Activated CD4-positive, alpha-beta T cell treated with anti-CD3 and anti-CD28 coated beads, Interleukin-2, amount 10 ng/mL, durations not matched to agents 7 days and 5 days (primary cell): ENCODE data around the gene ILK. TPM values are rescaled to one million over a fixed set of nuclear protein-coding genes. Genes with fewer than 3 reads are reported as not detected.

Experiments
- total RNA-seq, 2 experiments: library from RNA; stranded (reverse); gene quantifications; one replicate each; pipeline ENCODE4 v1.2.3, GENCODE V29; 2021

The ILK gene
- total RNA-seq, 2 experiments from 2014 or later, result 155 to 163 TPM

Other genes starting within 250 kb of the ILK start
- 10 to 100 TPM; 46.1 to 53.6 TPM for gene SMPD1, start 213.3 kb upstream of the ILK start, total RNA-seq
- gene APBB1, start 184.7 kb upstream of the ILK start, total RNA-seq, result 10 to 100 TPM; 58.2 to 61.3 TPM
- gene HPX, start 162.8 kb upstream of the ILK start, total RNA-seq, result under 1 TPM in 1 of 2 experiments, not detected in 1; 0.35 TPM
- gene TRIM3, start 129.8 kb upstream of the ILK start, total RNA-seq, result 1 to 10 TPM; 6.8 to 8.4 TPM
- gene ARFIP2, start 122.4 kb upstream of the ILK start, total RNA-seq, result 10 to 100 TPM; 39.0 to 40.6 TPM
- gene TIMM10B, start 122.3 kb upstream of the ILK start, total RNA-seq, result 10 to 100 TPM; 25.6 to 27.0 TPM
- gene DNHD1, start 106.5 kb upstream of the ILK start, total RNA-seq, result 10 to 100 TPM; 15.8 to 18.0 TPM
- gene RRP8, start 158 bp upstream of the ILK start, total RNA-seq, result 10 to 100 TPM; 23.0 to 27.1 TPM
- gene TAF10, start 8.4 kb downstream of the ILK start, total RNA-seq, result 100 to 1,000 TPM; 138 to 156 TPM
- 100 to 1,000 TPM in 1 of 2 experiments, 10 to 100 TPM in 1; 90.1 to 105 TPM for gene TPP1, start 15.6 kb downstream of the ILK start, total RNA-seq
- under 1 TPM; 0.35 to 0.40 TPM for gene DCHS1, start 52.0 kb downstream of the ILK start, total RNA-seq
- gene MRPL17, start 79.6 kb downstream of the ILK start, total RNA-seq, result 10 to 100 TPM; 50.0 to 56.0 TPM
- gene OR2AG2, start 168.2 kb downstream of the ILK start, total RNA-seq, result not detected
- not detected for gene OR2AG1, start 179.2 kb downstream of the ILK start, total RNA-seq
- not detected for gene OR6A2, start 195.9 kb downstream of the ILK start, total RNA-seq
- gene OR10A5, start 241.9 kb downstream of the ILK start, total RNA-seq, result not detected